ENCODE results near the gene TXNL4A.
"Not testable (repeated sequence)": the region's sequence is repeated elsewhere in the genome, so short reads cannot be mapped to it uniquely, and the experiment has no call there.

The TXNL4A gene

GRCh38 chr18:79988451-79989194 lies at the start of gene TXNL4A:
TXNL4A (minus strand) TSS chr18:79988563; CDS start chr18:79988392, 171 bp downstream.
- peak; percentile 73 to 98 (median 85) for DNase-seq

GRCh38 chr18:80037300-80037699 lies 48.9 kb upstream of the TXNL4A start:
- DNase-seq, result no peak

More at GRCh38 chr18:79988451-79989194, at the start of gene TXNL4A:
- intact Hi-C loops (cut with DNase I), result loop anchor here (5.0 kb wide), 2 partner anchors 36 to 44 kb away; partner anchors contain the start of genes RBFA and SLC66A2

GRCh38 chr18:80035997-80036396 lies 47.6 kb upstream of the TXNL4A start:
- intact Hi-C loops (cut with DNase I), result loop anchor here (2.0 kb wide), 1 partner anchor 73 kb away; the partner anchor contains the start of gene ADNP2
- no peak for DNase-seq

More at GRCh38 chr18:80037300-80037699, 48.9 kb upstream of the TXNL4A start:
- intact Hi-C loops (cut with DNase I), result no loop called here

- intact Hi-C loops (cut with DNase I), result loop anchor here (2.0 to 5.0 kb wide), 2 partner anchors 48 to 74 kb away; partner anchors contain the start of genes ADNP2 and TXNL4A
- no peak for DNase-seq
These were observed 46.6 kb upstream of the TXNL4A start for GRCh38 chr18:80034852-80035406.

GRCh38 chr18:80034068-80034851 lies 45.9 kb upstream of the TXNL4A start, which contains the start of gene RBFA:
RBFA (plus strand) TSS chr18:80034434; CDS start chr18:80034496, 62 bp downstream.
- intact Hi-C loops (cut with DNase I), result loop anchor here (2.0 to 5.0 kb wide), 2 partner anchors 47 to 75 kb away; partner anchors contain the start of genes ADNP2 and TXNL4A
- DNase-seq, result peak; percentile 99 to 100 (median 100)

- DNase-seq, result peak in 6 of 10 donors; percentile 13 to 95 (median 38)
- intact Hi-C loops (cut with DNase I), result loop anchor here (2.0 to 5.0 kb wide), 2 partner anchors 46 to 75 kb away; partner anchors contain the start of genes ADNP2 and TXNL4A
These were observed 45.1 kb upstream of the TXNL4A start for GRCh38 chr18:80033181-80034067.

- intact Hi-C loops (cut with DNase I), result loop anchor here (5.0 kb wide), 1 partner anchor 42 kb away; the partner anchor contains the start of gene TXNL4A
These were observed 41.3 kb upstream of the TXNL4A start for GRCh38 chr18:80029690-80030089.

GRCh38 chr18:80027719-80028118 lies 39.4 kb upstream of the TXNL4A start:
- intact Hi-C loops (cut with DNase I), result not testable (repeated sequence)

More at GRCh38 chr18:80029690-80030089, 41.3 kb upstream of the TXNL4A start:
- DNase-seq, result no peak

GRCh38 chr18:80026363-80026762 lies 38.0 kb upstream of the TXNL4A start:
- DNase-seq, result no peak
- intact Hi-C loops (cut with DNase I), result no loop called here

More at GRCh38 chr18:80027719-80028118, 39.4 kb upstream of the TXNL4A start:
- DNase-seq, result not testable (repeated sequence)

- DNase-seq, result no peak
- intact Hi-C loops (cut with DNase I), result no loop called here
These were observed 34.8 kb upstream of the TXNL4A start for GRCh38 chr18:80023173-80023572.

- intact Hi-C loops (cut with DNase I), result no loop called here
- DNase-seq, result no peak
These were observed 34.2 kb upstream of the TXNL4A start for GRCh38 chr18:80022613-80023012.

- intact Hi-C loops (cut with DNase I), result no loop called here
- DNase-seq, result no peak
These were observed 24.4 kb upstream of the TXNL4A start for GRCh38 chr18:80012714-80013113.

GRCh38 chr18:80011496-80012137 lies 23.3 kb upstream of the TXNL4A start:
- intact Hi-C loops (cut with DNase I), result not testable (repeated sequence)

GRCh38 chr18:80010551-80010906 lies 22.2 kb upstream of the TXNL4A start:
- intact Hi-C loops (cut with DNase I), result no loop called here

More at GRCh38 chr18:80011496-80012137, 23.3 kb upstream of the TXNL4A start:
- DNase-seq, result not testable (repeated sequence)

GRCh38 chr18:80009661-80010550 lies 21.5 kb upstream of the TXNL4A start:
- peak in 2 of 10 donors; percentile 18 to 22 for DNase-seq
- intact Hi-C loops (cut with DNase I), result no loop called here

More at GRCh38 chr18:80010551-80010906, 22.2 kb upstream of the TXNL4A start:
- no peak for DNase-seq

GRCh38 chr18:80006724-80007123 lies 18.4 kb upstream of the TXNL4A start:
- DNase-seq, result no peak
- intact Hi-C loops (cut with DNase I), result no loop called here

GRCh38 chr18:80004600-80005342 lies 16.4 kb upstream of the TXNL4A start:
- DNase-seq, result no peak
- intact Hi-C loops (cut with DNase I), result no loop called here
